NOMO-1 treated with DMSO at 0.1 percent for 48 hours (cell line): Measurements from ENCODE around the gene GDNF.
A peak's percentile ranks its signal among the peaks of the same experiment; 100 is the strongest.

ENCODE experiments used
- DNase-seq: peaks from one replicate; lab custom pipeline; 2025; ENCODE audit not compliant: unreplicated experiment; lab: John Stamatoyannopoulos, UW

Gene GDNF

GRCh38 chr5:37847978-37848425, 8.2 kb upstream of the GDNF start:
- peak; percentile 76 for DNase-seq

GRCh38 chr5:37846786-37847310, 7.0 kb upstream of the GDNF start:
- no peak for DNase-seq

GRCh38 chr5:37844009-37844408, 4.2 kb upstream of the GDNF start:
- DNase-seq: no peak

GRCh38 chr5:37842048-37842447, 2.2 kb upstream of the GDNF start:
- DNase-seq: no peak

- no peak for DNase-seq
Measured at GRCh38 chr5:37841203-37841602, 1.4 kb upstream of the GDNF start.

DNA sequence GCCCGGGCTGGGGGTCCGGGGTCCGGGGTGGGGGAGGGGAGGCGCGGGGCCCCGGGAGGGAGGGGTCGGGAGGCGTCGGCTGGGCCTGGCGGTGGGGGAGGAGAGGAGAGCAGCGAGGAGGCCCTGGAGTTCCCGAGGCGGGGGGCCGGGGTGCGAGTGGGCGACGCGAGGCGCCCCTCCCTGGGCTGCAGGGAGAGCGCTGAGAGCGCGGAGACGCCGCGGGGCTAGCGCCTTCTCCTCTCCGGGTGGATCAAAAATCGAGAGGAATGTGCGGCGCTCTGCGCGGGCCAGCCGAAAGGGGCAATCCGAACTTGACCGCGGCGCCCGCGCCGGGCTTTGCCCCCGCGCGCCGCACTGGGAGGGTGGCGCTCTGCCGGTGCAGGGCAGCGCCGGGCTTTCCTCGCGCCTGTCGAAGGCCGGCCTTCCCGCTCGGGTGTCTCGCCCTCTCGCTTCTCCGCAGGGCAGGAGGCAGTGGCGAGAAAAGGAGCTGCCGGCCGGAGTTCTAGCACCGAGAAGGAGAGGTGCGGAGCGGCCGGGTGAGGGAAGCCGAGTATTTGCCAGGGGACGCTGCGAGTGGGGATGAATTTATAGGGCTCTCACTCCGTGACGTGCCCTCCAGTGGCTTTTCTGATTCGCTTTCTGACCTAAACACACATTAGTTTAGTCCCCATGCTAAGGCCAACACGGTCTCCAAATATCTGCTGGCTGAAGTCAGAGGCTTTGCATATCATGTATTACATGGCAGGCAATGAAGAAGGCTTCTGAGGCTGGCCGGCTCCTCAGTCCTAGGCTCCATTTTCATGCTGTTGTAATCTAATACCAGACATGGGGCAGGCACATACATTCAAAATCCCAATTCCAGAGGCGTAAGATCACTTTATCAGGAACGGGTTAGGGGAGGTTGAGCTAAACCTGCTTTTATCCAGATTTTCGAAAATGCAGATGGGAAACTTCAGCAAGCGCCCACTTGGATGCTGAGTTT, 503 bp upstream of the GDNF start:
- peak; percentile 20 for DNase-seq

DNA sequence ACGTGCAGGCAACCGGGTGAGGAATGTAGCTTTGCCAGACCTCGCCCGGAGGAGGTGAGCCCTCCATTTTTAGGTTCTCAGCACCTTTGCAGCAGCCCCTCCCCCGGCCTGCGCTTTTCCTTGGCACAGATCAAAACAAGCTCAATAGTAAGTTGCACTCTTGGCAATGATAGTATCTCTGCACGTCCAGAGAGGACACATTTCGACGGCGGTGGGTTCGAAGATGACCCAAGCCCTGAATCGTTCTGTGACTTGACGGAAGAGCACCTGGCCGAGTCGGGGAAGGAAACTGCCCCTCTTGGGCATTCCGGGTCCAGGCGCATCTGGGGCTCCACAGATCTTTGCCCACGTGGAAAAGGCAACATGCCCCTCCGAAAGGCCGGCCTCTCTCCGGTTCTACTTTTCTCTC, 904 bp downstream of the GDNF start:
- no peak for DNase-seq

DNA sequence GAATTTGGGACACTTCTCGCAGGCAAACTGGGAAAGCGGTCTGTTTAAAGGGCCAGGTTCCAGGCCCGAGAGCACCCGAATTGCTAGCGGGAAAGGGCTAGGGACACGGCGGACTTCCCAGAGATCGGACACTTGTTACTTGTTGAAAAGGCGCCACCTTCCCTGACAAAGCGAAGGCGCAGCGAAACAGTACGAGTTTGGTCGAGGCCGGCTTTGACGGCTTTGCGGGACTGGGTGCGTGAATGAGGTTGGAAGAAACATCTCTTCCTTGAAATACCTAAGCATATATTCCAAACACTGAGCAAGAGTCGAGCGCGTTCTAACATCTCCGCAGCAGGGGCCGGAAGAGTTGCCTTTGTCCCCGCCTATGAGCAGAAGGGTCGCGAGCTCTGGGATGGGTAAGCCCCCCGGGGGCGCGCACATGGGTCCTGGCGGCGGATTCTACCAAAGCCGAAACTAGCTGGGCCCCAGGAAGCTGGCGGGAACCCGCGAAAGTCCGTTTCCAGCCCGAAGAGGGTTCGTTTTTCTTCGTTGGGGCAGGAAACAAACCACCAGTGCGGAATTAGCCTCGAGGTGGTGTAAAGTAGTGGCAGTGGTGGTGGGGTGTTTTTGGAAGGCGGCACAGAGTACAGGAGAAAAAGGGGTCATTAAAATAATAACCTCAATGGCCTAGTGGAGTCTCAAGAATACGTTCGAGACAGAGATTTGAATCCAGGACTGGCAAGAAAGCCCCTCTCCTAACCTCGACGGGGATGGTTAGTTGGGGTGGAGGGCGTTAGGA, 1.5 kb downstream of the GDNF start:
- no peak for DNase-seq

GRCh38 chr5:37837414-37838032, 2.3 kb downstream of the GDNF start:
- DNase-seq: peak; percentile 79

DNA sequence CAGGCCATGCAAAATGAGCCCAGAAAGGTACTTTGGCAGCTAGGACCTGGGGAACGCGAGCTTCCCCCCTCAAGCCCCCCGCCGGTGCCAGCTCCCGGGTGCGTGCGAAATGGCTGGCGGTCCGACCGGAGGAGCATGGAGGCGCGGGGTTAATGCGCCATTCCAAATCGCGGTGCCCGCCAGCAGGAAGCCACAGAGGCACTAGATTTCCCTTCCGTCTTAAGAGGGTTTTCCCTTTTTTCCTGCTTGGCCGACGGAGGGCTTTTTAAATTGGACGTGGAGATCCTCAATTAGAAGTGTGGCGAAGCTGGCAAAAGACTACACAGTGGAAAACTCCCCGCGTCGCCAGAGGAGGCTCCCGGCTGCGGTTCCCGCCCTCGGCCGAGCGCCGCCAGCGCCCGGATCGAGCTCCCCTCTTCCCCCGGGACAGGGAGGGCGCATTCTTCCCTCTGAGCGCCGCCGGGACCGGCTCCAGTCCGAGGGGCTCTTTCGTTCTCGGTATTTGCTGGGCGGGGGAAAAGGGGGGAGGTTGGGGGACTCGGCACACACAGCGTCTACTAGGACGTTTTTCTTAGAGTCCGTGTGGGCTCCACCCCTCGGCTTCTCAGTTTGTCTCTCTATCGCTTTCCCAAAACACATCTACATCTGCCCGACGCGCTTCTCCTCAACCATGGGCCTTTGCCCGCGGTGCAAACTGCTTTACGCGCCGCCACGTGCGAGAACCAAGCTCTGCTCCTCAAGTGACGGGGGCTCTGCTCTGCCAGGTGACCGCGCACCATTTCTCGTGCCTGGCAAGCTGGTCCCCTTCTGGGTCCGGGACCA, 3.0 kb downstream of the GDNF start:
- peak; percentile 47 for DNase-seq

GRCh38 chr5:37836235-37836591, 3.6 kb downstream of the GDNF start:
- DNase-seq: no peak

DNA sequence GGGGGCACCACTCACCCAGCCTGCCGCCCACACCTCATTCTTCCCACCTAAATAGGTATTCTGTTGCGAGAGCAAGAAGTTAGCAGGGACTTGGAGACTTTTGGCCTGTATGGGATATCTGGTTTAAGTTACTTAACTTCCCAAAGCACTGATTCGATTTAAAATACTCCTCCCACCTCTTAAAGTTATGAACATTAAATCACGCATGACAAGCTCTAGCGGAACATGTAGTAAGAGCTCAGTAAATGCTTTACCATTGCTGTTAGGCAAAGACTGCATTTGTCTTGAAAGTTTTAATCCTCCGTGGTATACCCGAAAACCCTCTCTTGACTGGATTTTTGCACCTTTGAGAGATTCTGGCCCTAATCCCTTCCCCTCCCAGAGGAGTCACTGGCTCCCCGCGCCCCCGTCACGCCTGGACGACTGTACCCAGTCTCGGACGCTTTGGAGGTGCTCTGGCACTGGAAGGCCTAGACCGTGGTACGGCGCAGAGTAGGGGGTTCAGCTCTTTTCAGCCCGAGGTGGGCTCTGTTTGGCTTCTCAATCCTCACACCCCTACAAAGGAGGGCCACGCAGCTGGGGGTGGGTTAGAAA, 4.4 kb downstream of the GDNF start:
- DNase-seq: no peak

- DNase-seq: no peak
Measured at GRCh38 chr5:37834542-37835379, 5.1 kb downstream of the GDNF start.

GRCh38 chr5:37833990-37834389, 5.9 kb downstream of the GDNF start:
- DNase-seq: no peak

GRCh38 chr5:37831821-37832534, 7.9 kb downstream of the GDNF start:
- no peak for DNase-seq

GRCh38 chr5:37830348-37830747, 9.5 kb downstream of the GDNF start:
- no peak for DNase-seq

- DNase-seq: no peak
Measured at GRCh38 chr5:37825334-37825915, 14.4 kb downstream of the GDNF start.
